HG03135 (cell line): ENCODE measurements around the gene MAGEA8.
A peak's percentile ranks its signal among the peaks of the same experiment; 100 is the strongest.
"Not testable (repeated sequence)": the region's sequence is repeated elsewhere in the genome, so short reads cannot be mapped to it uniquely, and the experiment has no call there.

ENCODE experiments used
- ATAC-seq: cut with Tn5 transposase; IDR thresholded peaks from one replicate; pipeline ENCODE4 v1.9.1; 2021; ENCODE audit warnings: mild to moderate bottlenecking, moderate library complexity; ENCODE audit not compliant: unreplicated experiment

Gene MAGEA8

GRCh38 chrX:149881081-149881711 lies at the start of gene MAGEA8:
MAGEA8 (plus strand) TSS chrX:149881183; CDS start chrX:149884273, 3,090 bp downstream.
- no peak for ATAC-seq

GRCh38 chrX:149831473-149831872 lies 49.5 kb upstream of the MAGEA8 start:
- no peak for ATAC-seq

GRCh38 chrX:149836728-149837127 lies 44.3 kb upstream of the MAGEA8 start:
- not testable (repeated sequence) for ATAC-seq

- ATAC-seq, result no peak
Measured at GRCh38 chrX:149837167-149837566, 43.8 kb upstream of the MAGEA8 start.

GRCh38 chrX:149837639-149838038 lies 43.3 kb upstream of the MAGEA8 start:
- no peak for ATAC-seq

GRCh38 chrX:149841929-149842328 lies 39.1 kb upstream of the MAGEA8 start:
- ATAC-seq, result no peak

GRCh38 chrX:149845385-149845784 lies 35.6 kb upstream of the MAGEA8 start:
- no peak for ATAC-seq

- no peak for ATAC-seq
Measured at GRCh38 chrX:149846789-149847188, 34.2 kb upstream of the MAGEA8 start.

GRCh38 chrX:149848855-149849254 lies 32.1 kb upstream of the MAGEA8 start:
- ATAC-seq, result no peak

- no peak for ATAC-seq
Measured at GRCh38 chrX:149849787-149850186, 31.2 kb upstream of the MAGEA8 start.

GRCh38 chrX:149851864-149852263 lies 29.1 kb upstream of the MAGEA8 start:
- ATAC-seq, result no peak

- ATAC-seq, result no peak
Measured at GRCh38 chrX:149853925-149854324, 27.1 kb upstream of the MAGEA8 start.

- no peak for ATAC-seq
Measured at GRCh38 chrX:149858592-149858991, 22.4 kb upstream of the MAGEA8 start.

GRCh38 chrX:149860445-149860844 lies 20.5 kb upstream of the MAGEA8 start:
- ATAC-seq, result no peak

- ATAC-seq, result no peak
Measured at GRCh38 chrX:149865390-149865789, 15.6 kb upstream of the MAGEA8 start.

- no peak for ATAC-seq
Measured at GRCh38 chrX:149867488-149867887, 13.5 kb upstream of the MAGEA8 start.

- no peak for ATAC-seq
Measured at GRCh38 chrX:149870840-149871239, 10.1 kb upstream of the MAGEA8 start.

- ATAC-seq, result no peak
Measured at GRCh38 chrX:149871433-149871832, 9.6 kb upstream of the MAGEA8 start.

GRCh38 chrX:149871940-149872339 lies 9.0 kb upstream of the MAGEA8 start:
- ATAC-seq, result peak; percentile 73

- no peak for ATAC-seq
Measured at GRCh38 chrX:149877157-149877556, 3.8 kb upstream of the MAGEA8 start.

- no peak for ATAC-seq
Measured at GRCh38 chrX:149877636-149878035, 3.3 kb upstream of the MAGEA8 start.

- not testable (repeated sequence) for ATAC-seq
Measured at GRCh38 chrX:149890828-149891227, 9.8 kb downstream of the MAGEA8 start.

GRCh38 chrX:149898554-149898953 lies 17.6 kb downstream of the MAGEA8 start:
- no peak for ATAC-seq
